Omental fat pad (tissue), 4 donors: ENCODE measurements around the gene OR51L1. TPM values are rescaled to one million over a fixed set of nuclear protein-coding genes. Genes with fewer than 3 reads are reported as not detected.

Source experiments
- ATAC-seq: fragments of 150-250 bp; one replicate; pipeline ENCODE4 v1.9.1; 2016; ENCODE audit warnings: mild to moderate bottlenecking, moderate library complexity; ENCODE audit not compliant: low FRiP score
- DNase-seq: peaks from one replicate; pipeline ENCODE4 v3.0.0-alpha.2; 2019; ENCODE audit warnings: low spot score
- total RNA-seq, 4 donors: library from RNA; depleted of rRNA; stranded (reverse); fragments of >200 nt; gene quantifications; one replicate each; pipeline ENCODE4 v1.1.0, GENCODE V29; 2016
- TF ChIP-seq, protein P1 (sequence below), 3 donors: fragments of 450-650 bp; IDR thresholded peaks; one replicate each; pipeline ENCODE4 v1.5.1; 2016 to 2017; ENCODE audit warnings: antibody characterized with exemption in 3 of 3, mild to moderate bottlenecking in 3 of 3, moderate library complexity in 2 of 3

OR51L1 gene
- total RNA-seq, 4 donors from 2014 or later: not detected

DNA sequence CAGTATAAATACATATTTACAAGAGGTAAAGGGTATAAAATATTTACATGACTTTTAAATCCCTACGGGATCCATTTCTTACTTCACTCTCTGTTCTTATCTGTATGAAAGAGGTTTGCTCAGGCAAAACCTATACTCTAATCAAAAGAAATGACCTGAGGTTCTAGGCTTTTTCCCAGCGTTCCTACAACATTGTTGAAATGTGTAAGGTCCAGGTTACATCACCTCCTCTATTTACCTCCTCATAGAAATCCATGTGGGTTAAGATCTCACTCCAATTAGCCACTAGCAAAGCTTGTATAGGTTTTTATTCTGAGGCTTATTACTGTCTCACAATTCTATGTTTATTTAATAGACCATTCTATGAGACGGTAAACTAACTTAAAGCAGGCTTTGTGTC, 12.0 kb upstream of the OR51L1 start:
- TF ChIP-seq, protein P1, sequence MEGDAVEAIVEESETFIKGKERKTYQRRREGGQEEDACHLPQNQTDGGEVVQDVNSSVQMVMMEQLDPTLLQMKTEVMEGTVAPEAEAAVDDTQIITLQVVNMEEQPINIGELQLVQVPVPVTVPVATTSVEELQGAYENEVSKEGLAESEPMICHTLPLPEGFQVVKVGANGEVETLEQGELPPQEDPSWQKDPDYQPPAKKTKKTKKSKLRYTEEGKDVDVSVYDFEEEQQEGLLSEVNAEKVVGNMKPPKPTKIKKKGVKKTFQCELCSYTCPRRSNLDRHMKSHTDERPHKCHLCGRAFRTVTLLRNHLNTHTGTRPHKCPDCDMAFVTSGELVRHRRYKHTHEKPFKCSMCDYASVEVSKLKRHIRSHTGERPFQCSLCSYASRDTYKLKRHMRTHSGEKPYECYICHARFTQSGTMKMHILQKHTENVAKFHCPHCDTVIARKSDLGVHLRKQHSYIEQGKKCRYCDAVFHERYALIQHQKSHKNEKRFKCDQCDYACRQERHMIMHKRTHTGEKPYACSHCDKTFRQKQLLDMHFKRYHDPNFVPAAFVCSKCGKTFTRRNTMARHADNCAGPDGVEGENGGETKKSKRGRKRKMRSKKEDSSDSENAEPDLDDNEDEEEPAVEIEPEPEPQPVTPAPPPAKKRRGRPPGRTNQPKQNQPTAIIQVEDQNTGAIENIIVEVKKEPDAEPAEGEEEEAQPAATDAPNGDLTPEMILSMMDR (IDR thresholded peaks at IDR 0.05): no peak
- ATAC-seq (no peak), DNase-seq (no peak)

DNA sequence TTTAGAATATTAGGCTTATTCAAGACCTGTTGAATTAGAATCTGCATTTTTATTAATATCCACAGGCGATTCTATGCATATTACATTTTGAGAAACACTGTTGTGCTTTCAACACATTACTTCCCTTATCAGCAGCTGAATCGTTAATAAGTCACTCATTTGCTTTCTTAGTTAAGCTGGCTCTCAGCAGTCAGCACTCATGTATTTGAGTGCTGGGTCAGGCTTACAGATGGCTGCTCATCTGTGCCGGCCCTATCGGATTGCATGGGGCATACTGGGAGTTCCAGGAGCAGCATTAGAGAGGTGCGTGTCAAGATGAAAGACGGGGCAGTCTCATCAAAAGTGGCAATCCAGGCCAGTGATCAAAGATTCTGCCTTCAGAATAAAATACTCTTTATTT, 10.8 kb upstream of the OR51L1 start:
- TF ChIP-seq, protein P1 (IDR thresholded peaks at IDR 0.05): no peak
- no peak for DNase-seq
- ATAC-seq: no peak

DNA sequence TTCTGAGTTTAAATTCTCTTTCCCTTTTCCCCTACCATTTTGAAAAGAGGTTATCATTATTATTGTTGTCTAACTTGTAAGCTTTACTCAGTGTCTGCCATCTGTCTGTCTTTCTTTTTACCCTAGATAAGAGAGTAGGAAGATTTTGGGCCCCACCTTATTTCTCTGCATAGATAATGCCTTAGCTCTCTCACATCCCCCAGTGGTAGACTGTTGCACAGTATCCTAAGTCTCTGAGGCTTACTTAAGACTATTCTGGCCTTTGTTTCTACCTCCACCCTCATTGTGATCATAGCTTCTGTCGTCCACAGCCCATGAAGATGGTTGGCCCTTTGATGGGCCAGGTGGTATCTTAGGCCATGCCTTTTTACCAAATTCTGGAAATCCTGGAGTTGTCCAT, 3.6 kb upstream of the OR51L1 start:
- DNase-seq (no peak), ATAC-seq (no peak)
- TF ChIP-seq, protein P1 (IDR thresholded peaks at IDR 0.05): no peak

DNA sequence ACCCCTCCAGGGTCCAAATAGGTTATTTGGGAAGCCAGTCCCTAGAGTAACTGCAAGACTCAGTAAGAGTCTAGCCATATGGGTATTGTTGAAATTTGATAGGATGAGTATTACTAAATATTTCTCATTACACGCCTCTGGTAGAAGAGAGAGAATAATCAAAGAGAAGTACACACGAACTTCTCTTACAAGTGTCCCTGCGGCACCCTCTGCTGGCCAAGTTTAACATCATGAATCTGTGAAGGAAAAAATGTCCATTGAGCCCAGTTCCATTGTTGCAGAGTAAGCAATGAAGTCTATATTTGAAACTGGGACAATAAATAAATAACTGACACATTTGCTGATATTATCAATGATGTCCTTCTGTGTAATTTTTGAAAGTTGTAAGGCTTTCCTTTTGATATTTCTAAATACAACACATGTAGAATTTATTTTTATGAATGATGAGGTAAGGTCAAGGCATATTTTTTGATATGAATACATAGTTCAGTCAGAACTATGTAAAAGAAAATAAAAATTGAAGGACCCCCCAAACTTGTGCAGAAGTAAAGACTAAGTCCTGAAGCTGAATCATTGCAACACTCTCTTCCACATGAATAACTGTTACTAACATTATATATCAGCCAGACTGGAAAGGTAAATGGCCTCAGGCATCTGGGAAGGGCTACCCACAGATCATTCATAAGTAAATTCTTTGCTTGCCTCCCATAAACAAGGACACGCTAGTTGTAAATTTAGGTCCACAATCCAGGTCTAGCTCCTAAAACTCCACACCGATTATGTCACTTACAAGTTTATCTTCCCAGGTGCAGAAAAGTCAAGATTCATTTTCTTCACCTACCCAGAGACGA, 10.0 kb downstream of the OR51L1 start:
- TF ChIP-seq, protein P1 (IDR thresholded peaks at IDR 0.05): no peak
- ATAC-seq (no peak), DNase-seq (peak; percentile 29)

DNA sequence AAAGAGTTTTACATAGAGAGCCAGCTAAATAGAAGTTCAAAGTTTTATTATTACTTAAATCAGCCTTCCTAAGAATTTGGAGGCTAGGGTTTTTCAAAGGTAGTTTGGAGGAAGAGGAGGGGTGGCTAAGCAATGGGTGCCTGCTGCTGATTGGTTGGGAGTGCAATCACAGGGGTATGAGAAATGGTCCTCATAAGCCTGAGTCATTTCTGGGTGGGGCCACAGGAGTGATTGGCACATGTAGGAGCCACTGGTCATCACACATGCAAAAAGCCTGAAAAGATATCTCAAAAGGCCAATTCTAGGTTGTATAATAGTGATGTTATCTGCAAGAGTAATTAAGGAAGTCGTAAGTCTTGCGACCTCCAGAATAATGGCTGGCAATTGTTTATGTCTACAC, 12.9 kb downstream of the OR51L1 start:
- ATAC-seq (no peak), DNase-seq (no peak)
- TF ChIP-seq, protein P1 (IDR thresholded peaks at IDR 0.05): no peak

DNA sequence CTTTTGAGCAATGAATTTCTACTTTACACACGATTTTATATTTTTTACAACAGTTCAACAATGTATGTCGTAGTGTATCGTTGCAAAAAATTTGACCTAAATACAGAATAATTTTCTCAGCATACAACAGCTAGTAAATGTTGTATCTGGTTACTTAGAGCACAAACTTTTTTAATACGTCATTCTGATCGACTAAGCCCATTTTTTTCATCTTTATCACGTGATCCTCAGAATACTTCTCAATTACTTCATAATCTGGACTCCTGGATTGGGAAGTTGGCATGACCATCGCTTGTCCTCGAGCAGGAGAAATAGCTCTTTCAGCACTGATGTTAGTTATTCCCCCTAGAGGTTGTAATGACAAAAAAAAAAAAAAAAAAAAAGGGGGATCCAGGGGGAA, 16.6 kb downstream of the OR51L1 start:
- no peak for ATAC-seq
- TF ChIP-seq, protein P1 (IDR thresholded peaks at IDR 0.05): no peak
- DNase-seq: no peak

DNA sequence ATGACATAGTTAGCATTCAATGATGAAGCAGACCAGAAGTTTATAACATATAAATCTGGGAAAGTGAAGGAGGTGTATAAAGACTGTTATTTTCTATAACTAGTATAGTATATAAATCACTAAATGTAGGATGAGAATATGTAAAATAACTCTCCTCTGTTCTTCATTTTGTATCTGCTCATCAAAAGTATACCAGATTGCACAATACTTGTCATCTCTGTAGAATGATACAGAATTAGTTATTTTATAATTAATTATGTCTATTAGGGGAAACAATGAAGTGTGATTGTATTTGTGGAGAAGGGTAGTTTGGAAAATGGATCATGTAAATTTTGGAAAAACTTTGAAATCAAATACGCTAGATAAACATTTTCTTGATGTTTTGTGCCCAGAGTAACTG, 18.4 kb downstream of the OR51L1 start:
- DNase-seq: no peak
- TF ChIP-seq, protein P1 (IDR thresholded peaks at IDR 0.05): no peak
- no peak for ATAC-seq
